HL-60/S4 treated with phorbol 12-myristate 13-acetate at 8.2 ng/mL for 4 days and 3 days (cell line): ENCODE measurements around the gene CHML.

Source experiments
- in situ Hi-C: fragments of 300-500 bp; cut with MboI; formaldehyde crosslinking; loops from 2 replicates; pipeline ENCODE4 v1.15.0; 2022; ENCODE audit warnings: low sequenced_read_pairs

Gene CHML

DNA sequence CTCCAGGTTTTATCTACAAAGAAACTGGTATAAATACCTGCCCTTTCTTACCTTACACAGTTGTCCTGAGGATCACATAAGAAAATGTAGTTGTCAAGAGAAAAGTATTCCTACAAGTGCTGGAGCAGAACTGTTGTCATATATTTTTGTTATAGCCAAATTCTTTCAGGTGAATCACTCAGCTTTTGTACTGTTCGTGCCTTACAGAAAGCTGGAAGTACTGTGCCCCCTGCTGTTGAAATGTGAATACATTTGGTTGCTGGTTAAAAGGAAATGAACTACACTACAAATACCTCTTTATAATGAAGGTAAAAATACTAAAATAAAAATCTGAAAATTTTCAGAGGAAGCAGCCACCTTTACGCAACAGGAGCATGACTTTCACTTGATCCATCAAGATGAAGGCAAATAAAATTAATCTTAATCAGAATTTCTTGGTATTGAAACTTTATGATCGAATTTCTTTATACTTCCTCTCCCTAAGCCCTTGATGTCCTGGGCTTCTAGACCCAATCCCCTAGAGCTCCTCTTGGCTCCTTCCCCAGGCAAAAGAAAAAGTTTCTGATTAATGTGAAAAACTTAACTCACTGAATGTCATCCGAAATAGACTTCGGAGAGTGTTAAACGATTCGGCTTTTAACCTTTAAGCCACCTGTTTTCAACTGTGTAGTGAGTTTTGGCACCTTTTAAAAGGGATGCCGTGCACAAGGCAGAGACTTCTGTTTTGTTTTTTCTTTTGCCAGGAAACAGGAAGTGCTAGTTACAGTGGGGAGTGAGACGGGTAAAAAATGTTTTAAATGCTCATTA is 12.5 kb downstream of the CHML start:
- in situ Hi-C loops = loop anchor here (25.0 kb wide), 1 partner anchor 90 kb away; the partner anchor contains the start of gene KMO

- in situ Hi-C loops = loop anchor here (25.0 kb wide), 1 partner anchor 88 kb away; the partner anchor contains the start of gene KMO
Measured at GRCh38 chr1:241624935-241625334, 15.2 kb downstream of the CHML start.

DNA sequence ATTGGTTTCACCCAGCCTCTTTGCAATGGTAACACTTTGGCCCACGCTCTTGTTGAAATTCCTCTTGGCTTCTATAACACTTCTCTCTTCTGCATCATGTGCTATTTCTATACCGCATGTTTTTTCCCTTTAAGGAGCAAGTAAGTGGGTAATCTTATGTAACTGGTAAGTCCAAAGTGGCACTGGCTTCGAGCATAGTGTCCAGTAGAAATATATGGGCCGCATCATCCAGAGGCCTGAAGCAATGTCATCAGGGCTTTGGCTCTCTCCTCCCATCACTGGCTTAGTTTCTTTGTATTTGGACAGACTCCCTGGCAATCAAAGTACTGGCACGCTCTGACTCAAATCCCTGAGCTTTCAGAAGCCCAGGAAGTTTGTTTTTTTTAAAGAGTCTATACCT is 17.5 kb downstream of the CHML start:
- in situ Hi-C loops = no loop called here

- in situ Hi-C loops = no loop called here
Measured at GRCh38 chr1:241617426-241617825, 22.7 kb downstream of the CHML start.

DNA sequence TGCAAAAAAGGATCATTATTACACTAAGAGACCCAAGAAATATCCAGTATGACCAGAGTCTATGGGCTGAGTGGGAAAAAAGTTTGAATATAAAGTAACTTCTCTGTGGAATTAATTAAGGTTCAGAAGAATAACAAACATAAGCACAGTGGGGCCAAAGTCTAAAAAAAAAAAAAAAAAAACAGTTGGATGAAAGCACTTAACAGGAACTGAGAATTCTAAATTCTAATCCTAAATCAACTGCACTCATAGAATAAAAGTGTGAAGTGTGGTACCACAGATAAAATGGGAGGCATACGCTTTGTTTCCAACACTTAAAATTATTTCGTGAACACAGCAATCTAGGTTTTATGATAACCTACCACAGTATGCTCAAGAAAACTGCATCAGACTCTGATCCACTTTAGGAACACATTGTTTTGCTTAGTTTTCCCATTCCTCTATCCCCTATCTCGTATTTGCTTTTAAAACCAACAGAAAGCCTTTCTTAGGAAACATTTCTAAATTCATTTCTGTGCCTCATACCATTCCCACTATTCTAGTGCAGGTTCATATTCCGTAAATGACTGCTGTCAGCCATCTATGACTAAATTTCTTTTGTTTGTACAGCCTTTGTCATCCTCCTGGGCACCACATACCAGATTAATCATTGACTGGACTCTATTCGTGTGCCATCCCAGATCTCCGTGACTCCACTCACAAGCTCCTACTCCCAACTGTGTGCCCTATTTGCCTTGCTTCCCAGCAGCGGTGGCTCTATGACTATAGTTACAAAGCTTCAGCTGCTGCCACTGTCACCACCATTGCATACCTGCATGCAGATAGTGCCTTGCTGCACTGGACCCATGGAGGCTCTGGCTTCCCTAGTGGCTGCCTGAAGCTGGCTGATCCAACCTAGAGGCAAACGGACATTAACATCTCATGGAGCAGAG is 24.9 kb downstream of the CHML start:
- in situ Hi-C loops = no loop called here

DNA sequence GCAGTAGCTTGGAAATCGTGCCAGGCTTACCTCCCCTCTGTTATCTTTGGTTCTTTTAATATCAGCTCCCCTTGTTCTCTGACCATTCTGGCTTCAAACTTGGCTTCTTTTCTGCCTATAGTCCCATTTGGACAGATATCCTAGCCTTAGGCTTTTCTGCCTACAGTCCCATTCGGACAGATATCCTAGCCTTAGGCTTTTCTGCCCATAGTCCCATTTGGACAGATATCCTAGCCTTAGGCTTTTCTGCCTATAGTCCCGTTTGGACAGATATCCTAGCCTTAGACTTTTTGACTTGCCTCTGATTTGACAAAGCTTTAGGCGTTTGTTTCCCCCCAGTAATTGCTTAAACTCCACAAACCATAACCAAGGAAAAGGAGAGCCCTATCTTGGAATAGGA is 25.6 kb downstream of the CHML start:
- in situ Hi-C loops = no loop called here

- in situ Hi-C loops = no loop called here
Measured at GRCh38 chr1:241614144-241614543, 26.0 kb downstream of the CHML start.

DNA sequence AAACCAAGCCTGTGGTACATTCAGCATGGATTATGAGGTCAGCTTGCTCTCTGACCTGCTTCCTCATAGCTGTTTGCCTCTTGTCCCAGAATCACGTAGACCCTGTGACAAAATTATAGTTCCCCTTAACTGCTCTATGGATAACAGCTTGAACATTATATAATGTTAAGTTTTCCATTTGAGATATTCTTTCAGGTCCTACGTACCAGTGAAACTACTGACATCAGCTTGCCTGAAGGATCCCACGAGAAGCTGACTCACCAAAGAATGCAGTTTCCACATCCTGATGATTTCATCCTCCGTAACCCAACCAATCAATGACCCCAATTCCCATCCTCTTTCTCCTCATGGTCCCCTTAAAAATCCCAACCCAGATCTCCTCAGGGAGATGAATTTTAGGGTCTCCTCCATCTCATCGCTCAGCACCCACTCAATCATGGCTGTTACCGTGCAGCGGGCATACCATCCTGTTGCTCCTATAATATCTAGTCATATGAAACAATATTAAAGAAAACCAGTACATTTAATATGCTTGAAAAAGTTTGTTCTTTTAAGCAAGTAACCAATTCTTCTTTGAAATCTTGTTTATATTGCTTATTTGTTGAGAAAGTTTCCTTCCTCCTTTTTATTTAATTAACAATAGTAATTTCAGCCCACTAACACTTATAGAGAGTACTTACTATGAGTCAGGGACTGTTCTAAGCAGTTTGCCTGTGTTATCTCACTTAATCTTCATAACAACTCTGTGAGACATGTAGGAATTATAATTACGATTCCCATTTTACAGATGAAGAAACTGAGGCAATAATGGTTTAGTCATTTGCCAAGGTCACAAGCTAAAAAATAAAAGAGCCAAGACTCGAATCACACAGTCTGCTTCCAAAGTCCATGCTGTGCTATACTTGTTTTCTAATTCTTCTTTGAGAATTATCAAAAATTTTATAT is 27.4 kb downstream of the CHML start:
- in situ Hi-C loops = no loop called here

DNA sequence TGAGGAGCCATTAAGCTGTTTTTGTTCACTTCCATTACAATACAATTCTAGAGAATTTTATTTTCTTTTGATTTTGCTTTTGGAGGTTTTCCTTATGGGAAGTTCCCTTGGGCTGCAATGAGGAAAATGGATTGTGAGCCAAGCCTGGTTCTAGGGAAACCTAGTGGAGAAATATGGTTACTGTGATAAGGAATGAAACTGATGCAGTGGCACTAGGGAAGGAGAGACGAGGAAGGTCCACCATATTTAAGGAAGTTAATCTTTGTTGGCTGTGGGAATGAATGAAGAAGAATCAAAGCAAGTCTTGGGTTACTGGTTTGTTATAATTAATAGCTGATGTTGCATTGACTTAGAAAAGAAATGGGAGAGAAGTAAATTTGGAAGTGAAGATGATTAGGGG is 28.4 kb downstream of the CHML start:
- in situ Hi-C loops = no loop called here

DNA sequence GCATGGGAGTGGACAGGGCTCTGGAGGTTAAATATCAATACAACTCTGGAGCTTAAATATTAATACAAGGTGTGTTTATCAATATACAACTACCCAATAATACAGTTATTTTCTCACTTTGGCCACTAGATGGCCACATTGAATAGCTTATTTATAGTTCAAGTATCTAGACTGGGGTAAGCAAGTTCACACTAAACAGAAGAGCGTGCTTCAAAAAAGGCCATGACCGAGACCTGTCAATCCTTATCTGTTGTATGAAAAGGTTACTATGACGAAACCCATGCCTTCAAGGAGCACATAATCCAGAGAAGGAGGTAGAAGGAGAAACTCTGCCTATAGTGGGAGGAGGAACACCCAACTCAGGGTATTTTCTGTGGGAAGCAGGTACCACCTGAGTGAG is 29.1 kb downstream of the CHML start:
- in situ Hi-C loops = no loop called here

DNA sequence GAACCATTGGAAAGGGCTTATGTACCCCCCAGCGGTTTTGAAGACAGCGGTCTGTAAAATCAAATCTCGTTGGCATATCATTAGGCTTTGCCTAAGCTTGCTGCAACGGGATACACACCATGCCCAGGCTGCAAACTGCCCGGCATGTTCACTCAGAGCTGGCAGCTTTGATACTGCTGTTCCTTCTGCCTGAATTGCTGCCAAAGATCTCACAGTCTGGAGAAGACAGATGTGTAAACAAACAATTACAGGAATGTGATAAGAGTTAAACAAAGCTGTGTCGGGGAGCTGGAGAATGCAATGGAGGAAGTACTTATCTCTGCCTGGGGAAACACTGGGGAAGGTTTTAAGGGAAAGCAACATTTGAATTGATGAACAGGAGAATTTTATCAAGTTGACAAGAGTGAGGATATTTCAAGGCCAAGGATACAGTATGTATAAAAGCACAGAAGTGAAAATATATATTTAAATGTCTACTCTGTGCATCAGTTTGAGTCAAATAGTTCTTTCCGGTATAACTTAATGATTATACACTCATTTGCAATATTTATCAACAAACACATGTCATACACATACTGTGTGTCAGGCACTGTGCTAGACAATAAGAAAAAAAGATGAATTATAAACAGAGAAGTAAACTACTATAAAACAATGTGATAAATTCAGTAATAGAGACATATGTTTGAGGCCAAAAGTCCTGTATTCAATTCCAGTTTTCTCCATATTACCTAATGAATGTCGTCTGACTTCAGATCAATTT is 29.9 kb downstream of the CHML start:
- in situ Hi-C loops = no loop called here

- in situ Hi-C loops = no loop called here
Measured at GRCh38 chr1:241608379-241609033, 31.7 kb downstream of the CHML start.

DNA sequence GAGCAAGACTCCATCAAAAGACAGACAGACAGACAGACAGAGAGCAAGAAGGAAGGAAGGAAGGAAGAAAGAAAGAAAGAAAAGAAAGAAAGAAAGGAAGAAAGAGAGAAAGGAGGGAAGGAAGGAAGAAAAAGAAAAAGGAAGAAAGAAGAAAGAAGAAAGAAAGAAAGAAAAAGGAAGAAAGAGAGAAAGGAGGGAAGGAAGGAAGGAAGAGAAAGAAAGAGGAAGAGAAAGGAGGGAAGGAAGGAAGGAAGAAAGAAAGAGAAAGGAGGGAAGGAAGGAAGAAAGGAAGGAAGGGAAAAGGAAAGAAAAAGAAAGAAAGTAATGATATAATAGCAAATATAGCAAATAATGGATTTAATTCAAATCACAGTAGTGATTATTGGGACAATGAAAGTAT is 32.7 kb downstream of the CHML start:
- in situ Hi-C loops = no loop called here

GRCh38 chr1:241606544-241606943 is 33.6 kb downstream of the CHML start:
- in situ Hi-C loops = no loop called here

DNA sequence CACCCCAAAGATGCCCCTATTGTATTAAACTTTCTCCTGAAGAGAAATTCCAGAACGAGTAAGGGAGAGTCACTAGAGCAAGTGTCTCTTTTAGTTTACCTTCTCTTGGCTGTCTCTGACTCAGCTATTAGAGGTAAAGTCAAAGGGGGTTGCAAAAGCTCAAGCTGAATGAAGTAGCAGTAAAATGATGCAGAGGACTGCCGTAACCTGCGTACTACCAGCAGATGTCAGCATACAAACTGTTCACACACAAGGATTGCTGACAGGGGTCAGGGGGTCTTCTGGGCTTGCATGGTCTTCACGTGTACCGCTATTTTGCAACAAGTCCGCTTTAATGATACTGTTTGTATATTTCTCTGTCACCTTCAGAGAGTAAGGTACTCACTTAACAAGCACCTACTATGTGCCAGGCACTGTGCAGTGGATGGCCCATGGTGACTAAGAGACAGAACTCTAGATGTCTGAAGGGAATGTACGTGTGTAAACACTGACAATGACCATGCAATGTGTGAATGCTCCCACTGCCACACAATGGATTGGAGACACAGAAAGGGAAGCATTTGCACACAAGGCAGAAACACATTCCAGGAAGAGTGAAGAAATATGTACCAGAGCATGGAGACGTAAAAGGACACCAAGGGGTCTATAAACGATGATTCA is 34.9 kb downstream of the CHML start:
- in situ Hi-C loops = no loop called here

DNA sequence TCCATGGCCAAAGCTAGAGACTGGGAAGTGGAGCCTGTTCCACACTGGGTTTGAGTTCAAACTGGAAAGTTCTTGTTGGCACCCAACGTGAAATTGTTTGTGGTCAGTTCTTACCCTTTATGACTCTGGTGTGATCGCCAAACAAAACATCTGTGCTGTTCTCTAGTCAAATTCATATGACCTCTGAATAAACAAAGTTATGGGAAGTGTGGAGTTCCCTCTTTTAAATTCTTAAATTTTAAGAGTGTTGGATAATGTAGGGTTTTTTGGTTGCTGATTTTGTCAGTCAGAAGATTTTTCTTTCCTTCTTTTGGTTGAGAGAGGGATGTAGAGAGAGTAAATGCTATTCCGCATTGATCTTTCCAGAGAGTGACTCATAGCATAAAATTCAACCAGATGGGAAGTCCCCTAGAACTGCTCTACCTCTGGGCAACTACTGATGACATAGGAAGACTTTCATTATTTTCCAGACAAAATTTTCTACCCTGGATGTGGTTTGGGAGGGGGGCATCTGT is 36.4 kb downstream of the CHML start:
- in situ Hi-C loops = no loop called here

- in situ Hi-C loops = no loop called here
Measured at GRCh38 chr1:241600496-241600901, 39.7 kb downstream of the CHML start.

- in situ Hi-C loops = no loop called here
Measured at GRCh38 chr1:241598249-241598648, 41.9 kb downstream of the CHML start.

DNA sequence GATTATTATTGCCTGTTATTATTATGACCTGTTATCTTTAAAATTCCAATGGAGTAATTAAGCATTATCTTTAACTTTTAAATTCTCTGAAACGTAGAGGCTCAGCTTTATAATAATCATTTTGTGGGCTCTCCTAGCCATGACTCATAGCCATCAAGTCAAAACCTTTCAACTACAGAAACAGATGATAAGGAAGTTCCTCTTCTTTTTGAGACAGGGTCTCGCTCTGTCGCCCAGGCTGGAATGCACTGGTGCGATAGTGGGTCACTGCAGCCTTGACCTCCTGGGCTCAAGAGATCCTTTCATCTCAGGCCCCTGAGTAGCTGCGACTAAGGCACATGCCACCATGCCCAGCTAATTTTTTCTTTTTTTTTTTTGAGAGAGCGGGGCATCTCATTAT is 43.5 kb downstream of the CHML start:
- in situ Hi-C loops = no loop called here
